Ureter (tissue), 1 donor: ENCODE results near the gene ENDOG. TPM values are rescaled to one million over a fixed set of nuclear protein-coding genes. Genes with fewer than 3 reads are reported as not detected.

ENCODE experiments used
- DNase-seq: peaks from one replicate; pipeline ENCODE4 v3.0.0-alpha.2; 2020; ENCODE audit warnings: low spot score
- total RNA-seq: library from RNA; stranded (reverse); gene quantifications from one replicate; pipeline ENCODE4 v1.2.4, GENCODE V29; 2023
- donor health status: DM: yes; HTN: yes; CAD: no.

Gene ENDOG
- total RNA-seq, 1 donor from 2014 or later, result 21.7 TPM

DNA sequence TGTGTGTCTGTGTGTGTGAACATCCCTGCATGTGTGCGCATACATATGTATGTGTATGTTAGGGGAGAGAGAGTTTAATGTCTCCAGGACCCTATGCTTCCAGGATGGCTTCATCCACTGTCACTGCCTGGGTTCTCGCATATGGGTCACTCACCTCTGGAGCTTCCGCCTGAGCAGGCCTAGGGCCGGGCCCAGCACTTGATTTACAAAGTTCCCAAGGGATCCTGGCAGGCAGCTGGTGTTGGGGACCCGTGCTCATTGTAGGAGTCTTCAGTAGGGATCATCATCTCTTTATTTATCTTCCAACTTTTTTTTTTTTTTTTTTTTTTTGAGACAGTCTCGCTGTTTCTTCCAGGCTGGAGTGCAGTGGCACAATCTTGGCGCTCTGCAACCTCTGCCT is 18.2 kb upstream of the ENDOG start:
- no peak for DNase-seq

DNA sequence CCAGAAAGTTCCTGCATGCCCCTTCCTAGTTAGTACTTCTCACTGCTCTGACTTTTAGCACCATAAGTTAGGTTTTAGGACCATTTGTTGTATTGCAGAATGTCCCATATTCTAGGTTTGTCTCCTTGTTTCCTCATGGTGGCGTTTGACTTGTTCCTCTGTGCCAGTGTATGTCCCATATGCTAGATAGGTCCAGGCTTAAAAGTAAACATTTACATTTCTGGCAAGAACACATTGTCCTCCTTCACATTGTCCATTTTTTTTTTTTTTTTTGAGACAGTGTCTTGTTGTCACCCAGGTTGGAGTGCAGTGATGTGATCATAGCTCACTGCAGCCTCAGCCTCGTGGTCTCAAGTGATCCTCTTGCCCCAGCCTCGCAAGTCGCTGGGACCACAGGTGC is 15.8 kb upstream of the ENDOG start:
- DNase-seq, result no peak

DNA sequence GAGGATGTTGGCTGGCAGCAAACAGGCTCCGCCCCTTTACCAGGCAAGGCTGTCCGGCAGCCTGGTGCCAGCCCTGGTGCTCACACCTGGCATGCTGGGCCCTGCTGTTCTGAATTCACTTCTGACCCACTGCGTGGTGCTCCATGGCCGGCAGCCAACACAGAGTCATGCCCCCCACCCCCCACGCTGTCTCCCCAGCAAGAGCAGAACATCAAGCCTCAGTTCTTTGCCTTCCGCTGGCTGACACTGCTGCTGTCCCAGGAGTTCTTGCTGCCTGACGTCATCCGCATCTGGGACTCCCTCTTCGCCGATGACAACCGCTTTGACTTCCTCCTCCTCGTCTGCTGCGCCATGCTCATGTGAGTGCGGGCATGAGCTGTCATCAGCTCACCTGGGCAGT is 12.6 kb upstream of the ENDOG start:
- no peak for DNase-seq

DNA sequence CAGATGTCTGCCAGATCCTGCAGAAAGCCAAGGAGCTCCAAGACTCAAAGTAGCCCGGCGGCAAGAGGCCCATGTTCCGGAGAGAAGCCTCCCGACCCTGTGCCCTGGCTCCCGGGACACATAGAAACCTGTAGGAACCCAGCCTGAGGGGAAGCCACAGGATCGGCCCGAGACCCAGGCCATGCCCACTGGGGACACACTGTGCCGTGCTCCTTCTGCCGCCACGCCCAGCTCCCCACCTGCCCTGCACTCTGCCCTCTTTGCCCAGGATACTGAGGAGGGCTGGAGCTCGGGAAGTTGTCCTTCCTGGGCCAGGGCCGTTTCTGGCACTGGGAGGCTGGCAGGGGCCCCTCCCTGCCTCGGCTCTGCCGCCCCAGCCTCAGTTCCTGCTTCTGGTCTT is 10.5 kb upstream of the ENDOG start:
- DNase-seq, result no peak

DNA sequence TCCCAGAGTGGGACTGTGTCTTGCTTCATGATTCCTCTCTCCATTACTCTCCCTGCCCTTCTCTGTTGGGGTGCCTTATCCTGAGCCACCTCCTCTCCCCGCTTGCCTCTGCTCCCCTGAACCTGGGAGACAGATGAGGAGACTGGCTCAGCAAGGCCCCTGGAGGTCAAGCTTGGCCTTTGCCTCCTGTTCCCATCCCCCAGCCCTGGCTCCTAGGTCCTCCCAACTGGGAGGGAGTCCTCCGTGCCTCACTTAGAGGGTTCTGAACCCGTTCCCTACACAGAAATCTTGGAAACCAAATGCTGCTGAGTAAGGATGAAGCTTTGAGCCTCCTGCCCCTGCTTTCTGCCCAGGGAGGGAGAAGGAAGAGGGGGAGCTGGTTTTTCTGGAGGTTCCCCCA is 9.8 kb upstream of the ENDOG start:
- no peak for DNase-seq

DNA sequence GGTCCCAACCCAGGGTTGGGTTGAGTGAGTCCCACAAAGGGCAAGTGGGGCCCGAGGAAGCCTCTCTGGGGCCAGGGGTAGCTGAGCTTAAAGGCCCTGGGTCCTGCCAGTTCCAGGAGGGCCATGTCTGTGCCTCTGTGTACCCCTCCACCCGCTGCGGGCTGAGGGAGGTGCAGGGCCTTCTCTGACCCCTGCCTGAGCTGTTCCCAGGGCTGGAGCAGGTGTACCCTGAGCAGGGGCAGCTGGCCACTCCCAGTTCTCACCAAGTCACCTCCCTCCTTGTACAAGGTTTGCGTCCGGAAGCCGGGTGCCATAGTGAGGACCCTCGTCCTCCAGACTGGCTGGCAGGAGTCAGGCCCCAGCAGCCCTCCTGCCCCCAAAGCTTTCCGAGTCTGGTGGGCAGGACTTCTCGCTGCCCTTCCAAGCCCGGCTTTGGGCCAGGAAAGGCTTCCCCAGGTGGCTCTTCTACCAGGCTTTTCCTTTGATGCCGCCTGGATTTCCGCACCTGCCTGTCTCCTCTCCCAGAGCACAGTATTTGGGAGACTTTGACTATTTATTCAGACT is 9.2 kb upstream of the ENDOG start:
- no peak for DNase-seq

DNA sequence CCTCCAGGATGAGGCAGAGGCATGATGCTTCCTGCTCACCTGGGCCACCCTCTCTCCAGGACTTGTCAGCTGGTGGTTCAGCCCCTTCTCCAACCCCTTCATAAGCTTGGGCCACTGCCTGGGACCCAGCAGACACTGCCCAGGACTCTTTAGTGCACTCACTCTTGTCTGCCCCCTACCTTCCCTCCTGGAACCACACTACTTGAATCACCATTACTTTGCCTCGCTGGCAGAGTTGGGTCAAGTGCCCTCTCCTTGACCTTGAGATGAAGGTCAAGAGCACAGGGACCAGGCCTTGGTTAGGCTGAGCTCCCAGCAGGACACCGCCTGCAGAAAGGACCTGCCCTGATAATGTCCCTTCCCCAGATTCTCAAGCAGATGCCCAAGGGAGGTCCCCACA is 8.5 kb upstream of the ENDOG start:
- no peak for DNase-seq

DNA sequence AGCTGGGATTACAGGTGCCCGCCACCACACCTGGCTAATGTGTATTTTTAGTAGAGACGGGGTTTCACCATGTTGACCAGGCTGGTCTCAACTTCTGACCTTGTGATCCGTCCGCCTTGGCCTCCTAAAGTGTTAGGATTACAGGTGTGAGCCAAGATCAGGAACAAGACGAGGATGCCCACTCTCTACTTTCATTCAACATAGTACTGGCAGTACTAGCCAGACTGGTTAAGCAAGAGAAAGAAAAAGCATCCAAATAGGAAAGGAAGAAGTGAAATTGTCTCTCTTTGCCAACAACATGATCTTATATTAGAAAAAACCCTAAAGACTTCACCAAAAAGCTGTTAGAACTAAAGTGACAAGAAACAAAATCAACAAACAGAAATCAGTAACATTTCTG is 7.4 kb upstream of the ENDOG start:
- DNase-seq, result no peak

DNA sequence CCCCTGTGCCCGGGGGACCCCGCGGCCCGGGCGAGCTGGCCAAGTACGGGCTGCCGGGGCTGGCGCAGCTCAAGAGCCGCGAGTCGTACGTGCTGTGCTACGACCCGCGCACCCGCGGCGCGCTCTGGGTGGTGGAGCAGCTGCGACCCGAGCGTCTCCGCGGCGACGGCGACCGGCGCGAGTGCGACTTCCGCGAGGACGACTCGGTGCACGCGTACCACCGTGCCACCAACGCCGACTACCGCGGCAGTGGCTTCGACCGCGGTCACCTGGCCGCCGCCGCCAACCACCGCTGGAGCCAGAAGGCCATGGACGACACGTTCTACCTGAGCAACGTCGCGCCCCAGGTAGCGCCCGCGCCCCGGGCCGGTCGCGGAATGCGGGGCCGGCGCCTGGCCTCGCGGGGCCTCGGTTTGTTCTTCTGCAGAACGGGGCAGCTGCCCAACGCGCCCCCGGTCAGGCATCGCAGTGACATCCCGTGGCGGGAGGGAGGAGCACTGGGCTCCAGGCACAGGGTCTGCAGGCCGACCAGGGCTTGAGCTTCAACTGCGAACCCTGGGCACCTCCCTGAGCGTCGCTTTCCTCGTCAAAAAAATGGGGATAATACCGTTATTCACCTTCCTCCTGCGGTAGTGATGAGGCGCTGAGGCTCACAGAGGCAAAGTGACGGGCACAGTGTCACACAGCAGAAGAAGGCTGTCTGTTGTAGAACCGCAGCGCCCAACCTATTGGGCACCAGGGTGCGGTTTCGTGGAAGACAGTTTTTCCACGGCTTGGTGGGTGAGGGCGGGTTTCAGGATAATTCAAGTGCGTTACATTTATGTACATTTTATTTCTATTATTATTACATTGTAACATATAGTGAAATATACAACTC is 777 bp downstream of the ENDOG start:
- no peak for DNase-seq

DNA sequence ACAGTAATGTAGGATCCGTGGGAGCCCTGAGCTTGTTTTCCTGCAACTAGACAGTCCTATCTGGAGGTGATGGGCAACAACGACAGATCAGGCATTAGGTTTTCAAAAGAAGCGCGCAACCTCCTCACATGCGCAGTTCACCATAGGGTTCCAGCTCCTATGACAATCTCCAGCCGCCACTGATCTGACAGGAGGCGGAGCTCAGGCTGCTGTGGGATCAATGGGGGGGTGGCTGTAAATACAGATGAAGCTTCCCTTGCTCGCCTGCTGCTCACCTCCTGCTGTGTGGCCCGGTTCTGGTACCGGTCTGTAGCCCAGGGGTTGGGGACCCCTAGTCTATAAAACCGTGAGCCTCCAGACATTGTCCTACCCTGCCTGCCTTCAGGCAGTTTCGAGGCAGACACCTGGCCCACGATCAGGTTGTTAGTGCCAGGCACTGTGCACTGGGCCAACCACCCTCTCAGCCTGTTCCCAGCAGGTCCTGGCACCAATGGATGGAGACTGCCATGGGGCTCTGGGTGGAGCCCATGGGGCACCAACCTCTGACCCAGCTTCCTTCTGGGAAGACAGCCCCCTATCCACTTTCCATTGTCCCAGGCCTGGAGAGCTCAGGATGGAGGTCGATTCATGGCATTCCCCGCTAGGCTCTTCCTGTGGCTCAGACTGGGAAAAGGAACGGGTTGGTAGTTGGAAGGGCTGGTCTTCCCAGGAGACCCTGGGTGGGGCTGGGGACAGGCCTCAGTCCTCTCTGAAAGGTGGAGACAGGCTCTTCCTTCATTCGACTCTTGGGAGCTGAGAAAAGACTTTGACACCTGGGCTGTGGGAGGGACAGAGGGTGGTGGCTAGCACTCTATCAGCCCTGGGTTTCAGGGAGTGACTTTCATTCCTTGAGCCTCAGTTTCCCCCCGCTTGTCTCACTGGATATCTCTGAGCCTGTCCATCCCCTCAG is 1.7 kb downstream of the ENDOG start:
- no peak for DNase-seq

DNA sequence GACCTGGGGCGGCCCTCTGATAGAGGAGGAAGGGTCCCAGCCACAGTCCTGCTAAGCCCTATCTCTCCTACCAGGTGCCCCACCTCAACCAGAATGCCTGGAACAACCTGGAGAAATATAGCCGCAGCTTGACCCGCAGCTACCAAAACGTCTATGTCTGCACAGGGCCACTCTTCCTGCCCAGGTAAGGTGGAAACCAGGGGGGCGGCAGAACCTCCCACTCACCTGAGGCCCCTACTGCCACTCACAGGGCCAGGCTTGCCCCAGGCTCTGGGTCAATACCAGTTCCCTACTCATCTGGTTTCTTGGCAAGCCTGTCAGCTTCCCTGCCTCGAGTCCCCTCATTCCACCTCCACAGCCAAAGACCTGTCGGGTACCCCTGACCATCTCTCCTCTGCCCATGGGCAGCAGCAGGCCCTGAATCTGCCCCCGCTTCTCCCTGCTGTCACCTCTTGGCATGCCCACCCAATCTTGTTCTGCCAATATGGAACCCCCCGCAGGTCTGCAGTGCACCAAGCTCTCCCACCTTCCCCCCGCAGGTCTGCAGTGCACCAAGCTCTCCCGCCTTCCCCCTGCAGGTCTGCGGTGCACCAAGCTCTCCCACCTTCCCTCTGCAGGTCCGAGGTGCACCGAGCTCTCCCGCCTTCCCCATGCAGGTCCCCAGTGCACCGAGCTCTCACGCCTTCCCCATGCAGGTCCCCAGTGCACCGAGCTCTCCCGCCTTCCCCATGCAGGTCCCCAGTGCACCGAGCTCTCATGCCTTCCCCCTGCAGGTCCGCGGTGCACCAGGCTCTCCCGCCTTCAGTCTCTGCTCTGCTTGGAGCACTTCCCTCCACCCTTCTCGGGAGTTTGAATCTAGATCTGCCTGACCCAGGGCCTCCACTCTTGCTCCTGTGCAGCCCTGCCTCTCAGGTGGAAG is 2.6 kb downstream of the ENDOG start:
- no peak for DNase-seq

DNA sequence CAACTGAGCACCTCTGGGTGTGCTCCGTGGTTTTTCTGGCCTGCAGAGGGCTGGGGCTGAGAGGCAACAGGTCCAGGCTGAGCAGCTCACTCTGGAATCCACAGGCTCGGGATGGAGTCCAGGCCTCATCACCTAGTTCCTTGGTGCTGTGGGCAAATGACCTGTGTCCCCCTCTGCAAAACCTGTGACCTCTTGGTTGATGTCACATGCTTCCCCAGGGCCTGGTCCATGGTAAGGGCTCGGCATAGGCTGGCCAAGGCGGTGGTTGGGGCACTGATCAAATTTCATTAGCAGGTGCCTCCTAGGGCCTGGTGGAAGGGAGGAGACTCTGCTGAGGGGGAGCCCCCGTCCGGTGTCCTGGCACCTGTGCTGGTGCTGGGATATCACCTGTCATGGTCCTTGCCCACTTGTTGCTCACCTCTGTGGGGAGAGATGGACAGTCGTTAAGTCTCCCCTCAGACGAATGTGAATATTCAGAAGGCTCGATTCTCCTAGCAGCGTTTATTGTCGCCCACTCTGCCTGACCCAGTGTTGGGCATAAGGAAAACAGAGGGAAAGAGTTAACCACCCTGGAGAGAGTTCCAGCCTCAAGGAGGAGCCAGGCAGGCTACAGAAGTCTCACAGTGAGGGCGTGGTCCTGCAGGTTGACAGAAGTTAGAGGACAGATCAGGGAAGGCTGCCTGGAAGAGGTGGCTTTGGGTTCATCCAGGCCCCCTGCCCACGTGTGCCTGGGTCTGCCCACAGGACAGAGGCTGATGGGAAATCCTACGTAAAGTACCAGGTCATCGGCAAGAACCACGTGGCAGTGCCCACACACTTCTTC is 3.5 kb downstream of the ENDOG start:
- no peak for DNase-seq

DNA sequence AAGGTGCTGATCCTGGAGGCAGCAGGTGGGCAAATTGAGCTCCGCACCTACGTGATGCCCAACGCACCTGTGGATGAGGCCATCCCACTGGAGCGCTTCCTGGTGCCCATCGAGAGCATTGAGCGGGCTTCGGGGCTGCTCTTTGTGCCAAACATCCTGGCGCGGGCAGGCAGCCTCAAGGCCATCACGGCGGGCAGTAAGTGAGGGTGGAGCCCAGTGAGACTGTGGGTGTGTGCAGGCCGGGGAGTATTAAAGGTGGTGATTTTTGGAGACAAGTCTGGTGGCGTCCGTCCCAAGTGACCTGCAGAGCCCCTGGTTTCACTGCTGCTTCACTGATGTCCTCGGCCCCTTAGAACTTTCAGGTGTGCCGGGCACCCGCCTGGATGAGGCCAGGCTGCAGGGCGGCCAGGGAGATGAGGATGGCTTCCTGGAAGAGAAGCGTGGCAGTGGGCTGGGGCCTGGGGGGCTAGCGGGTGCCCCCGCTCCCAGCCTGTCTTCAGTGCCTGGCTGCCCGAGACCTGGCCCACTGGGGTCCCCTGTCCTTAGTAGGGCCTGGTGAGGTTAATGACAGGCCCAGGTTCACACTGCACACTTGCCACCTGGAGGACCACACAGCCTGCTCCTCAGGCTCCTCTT is 4.2 kb downstream of the ENDOG start:
- DNase-seq, result no peak

DNA sequence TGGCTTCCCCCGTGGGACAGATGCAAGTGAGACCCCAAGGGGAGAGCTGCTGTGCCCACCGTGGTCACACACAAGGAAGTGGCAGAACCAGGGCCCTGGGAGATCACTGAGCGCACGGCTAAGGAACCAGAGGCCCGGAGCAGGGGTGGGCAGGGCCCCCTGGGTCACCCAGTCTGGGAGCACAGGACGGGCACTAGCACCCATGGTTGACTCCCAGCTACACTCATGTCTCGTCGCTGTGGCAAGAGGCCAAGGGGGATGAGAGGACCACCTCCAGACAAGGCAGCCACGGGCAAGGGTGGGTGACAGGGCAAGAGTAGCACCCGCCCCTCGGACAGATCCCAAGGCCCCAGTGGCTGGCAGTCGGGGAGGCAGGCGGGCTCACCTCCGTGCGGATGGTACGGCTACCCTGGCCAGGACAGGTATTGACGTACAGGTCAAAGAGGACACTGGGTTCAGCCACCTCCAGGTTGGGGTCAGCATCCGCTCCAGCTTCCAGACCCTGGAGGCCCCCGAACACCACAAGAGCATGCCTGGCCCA is 5.1 kb downstream of the ENDOG start:
- no peak for DNase-seq

DNA sequence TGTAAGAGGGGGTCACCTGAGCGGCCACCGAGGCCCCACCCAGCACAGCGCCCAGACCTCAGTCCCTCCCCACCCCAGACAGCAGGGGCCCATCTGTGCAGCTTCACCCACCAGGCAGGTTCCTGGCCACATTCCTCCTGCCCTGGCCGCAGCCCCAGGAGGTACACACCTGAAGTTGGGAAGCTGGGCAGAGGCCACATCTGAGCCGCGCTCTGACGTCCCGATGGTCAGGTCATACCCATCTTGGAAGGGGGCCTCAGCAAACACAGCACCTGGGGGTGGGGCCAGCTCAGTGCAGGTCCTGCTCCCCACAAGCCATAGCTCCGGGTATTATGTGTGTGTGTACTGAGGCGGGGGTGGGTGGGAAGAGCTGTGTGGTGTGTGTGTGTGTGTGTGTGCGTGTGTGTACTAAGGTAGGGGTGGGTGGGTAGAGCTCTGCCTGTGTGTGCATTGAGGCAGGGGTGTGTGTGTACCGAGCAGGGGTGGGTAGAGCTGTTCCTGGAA is 5.7 kb downstream of the ENDOG start:
- no peak for DNase-seq

DNA sequence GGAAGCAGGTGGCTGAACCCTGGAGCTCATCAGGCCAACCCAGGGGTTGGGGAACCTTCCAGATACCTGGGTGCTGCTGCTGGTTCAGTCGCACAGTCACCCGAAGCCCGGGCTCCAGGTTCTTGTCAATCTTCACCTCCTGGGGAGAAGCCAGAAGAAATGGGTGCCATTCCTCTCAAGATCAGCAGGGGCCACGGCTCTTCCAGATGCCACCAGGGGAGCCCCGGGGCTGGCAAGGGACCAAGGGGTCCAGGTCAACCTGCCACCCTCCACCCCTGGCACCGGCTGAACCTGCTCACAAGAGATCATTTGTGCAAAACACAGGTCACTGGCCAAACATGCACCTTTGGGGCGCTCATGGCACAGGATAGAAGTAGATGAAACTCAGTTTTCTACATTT is 6.6 kb downstream of the ENDOG start:
- DNase-seq, result no peak

DNA sequence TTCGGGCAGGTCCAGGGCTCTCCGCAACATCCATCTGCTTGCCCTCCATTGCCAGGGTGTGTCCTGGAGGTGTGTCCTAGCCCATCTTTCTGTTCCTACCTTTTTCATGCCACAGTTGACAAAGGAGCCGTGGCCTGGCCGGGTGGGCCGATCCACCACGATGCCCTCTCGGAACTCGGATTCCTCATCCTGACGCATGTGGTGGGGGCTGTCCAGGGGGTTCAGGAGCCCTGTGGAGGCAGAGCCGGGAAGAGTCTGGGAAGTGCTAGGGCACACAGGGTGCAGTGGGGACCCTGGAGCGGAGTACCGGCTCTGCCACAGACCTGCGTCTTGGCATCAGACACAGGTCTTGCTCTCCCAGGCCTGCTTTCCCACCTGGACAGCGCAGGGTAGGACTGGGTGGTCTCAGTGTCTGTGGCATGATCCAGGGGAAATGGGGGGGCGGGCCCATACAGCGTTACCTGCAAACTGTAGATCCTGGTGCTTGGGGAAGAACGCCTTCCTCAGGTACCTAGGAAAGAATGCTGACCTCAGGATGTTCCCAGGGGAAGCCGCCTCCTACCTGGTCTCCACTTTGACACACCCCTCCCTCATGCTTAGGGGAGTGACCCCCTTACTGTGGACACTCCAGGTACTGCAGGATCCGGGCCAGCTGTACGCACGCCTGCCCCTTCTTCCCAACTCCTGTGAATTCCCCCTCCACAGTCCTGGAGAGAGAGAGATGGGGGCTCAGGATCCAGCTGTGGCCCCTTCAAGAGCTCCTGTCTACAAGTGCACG is 7.8 kb downstream of the ENDOG start:
- DNase-seq, result no peak

DNA sequence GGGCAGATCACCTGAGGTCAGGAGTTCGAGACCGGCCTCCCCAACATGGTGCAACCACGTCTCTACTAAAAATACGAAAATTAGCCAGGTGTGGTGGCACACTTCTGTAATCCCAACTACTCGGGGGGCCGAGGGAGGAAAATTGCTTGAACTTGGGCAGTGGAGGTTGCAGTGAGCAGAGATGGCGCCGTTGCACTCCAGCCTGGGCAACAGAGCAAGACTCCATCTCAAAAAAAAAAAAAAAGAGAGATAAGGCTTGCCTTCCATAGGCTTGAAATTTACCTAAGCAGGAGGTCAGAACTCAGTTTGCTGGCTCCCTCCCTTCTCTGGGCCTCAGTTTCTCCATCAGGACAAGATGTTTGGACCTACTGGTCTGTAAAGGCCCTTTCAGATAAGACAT is 10.0 kb downstream of the ENDOG start:
- DNase-seq, result no peak
